Measurements from ENCODE around the gene SMC2. TPM values are rescaled to one million over a fixed set of nuclear protein-coding genes. Genes with fewer than 3 reads are reported as not detected.
A peak's percentile ranks its signal among the peaks of the same experiment; 100 is the strongest.

SMC2 gene
- total and polyA plus RNA-seq, 3 donors from 2014 or later, result 6.1 to 25.9 (median 18.6) TPM

DNA sequence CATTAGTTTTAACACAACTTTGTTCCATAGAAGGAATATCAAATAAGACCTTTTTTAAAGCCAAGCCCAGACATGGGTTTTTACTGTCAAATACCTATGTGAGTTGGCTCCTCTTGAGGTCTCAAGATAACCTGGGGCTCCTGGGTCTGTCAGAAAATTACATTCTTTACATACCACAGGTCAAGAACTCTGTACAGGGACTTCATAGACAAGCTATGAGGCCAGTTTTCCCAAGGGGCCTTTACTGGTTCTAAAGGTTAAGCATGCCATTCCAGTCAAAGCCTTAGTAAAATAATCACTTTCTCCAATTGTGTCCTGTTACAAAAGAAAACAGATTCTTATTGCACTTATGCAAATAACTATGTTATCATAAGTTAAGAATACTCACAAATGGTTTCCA is 15.5 kb upstream of the SMC2 start:
- H3K4me1 ChIP-seq, result no peaks in the 10 kb centered on the region

DNA sequence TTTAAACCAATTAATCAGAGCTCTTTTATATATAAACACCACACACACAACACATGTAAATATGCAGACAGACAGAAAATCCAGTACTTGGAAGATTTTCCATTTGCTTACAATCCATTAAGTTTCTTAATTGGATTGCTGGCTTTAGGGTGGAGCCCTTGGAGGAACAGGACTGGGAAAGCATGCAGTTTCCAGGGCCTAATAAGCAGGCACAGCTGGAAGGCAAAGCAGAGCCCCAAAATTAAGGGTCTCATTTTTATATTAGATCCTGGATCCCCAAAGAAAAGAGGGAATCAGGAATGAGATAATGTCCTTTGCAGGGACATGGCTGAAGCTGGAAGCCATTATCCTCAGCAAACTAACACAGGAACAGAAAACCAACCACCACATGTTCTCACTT is 13.1 kb upstream of the SMC2 start:
- no peak for DNase-seq
- TF ChIP-seq POLR2A (IDR thresholded peaks at IDR 0.05), result no peak
- TF ChIP-seq, protein P1, sequence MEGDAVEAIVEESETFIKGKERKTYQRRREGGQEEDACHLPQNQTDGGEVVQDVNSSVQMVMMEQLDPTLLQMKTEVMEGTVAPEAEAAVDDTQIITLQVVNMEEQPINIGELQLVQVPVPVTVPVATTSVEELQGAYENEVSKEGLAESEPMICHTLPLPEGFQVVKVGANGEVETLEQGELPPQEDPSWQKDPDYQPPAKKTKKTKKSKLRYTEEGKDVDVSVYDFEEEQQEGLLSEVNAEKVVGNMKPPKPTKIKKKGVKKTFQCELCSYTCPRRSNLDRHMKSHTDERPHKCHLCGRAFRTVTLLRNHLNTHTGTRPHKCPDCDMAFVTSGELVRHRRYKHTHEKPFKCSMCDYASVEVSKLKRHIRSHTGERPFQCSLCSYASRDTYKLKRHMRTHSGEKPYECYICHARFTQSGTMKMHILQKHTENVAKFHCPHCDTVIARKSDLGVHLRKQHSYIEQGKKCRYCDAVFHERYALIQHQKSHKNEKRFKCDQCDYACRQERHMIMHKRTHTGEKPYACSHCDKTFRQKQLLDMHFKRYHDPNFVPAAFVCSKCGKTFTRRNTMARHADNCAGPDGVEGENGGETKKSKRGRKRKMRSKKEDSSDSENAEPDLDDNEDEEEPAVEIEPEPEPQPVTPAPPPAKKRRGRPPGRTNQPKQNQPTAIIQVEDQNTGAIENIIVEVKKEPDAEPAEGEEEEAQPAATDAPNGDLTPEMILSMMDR (IDR thresholded peaks at IDR 0.05), result no peak
- no peaks in the 10 kb centered on the region for H3K27me3 ChIP-seq
- H3K9me3 ChIP-seq, result no peaks in the 10 kb centered on the region
- H3K36me3 ChIP-seq (ENCODE audit: low read depth, missing control alignments), result no peaks in the 10 kb centered on the region
- no peak overlapping the region for H3K27ac ChIP-seq
- no peaks in the 10 kb centered on the region for H3K4me1 ChIP-seq
- no peak overlapping the region for H3K4me3 ChIP-seq
- intact Hi-C loops (cut with DNase I; ENCODE audit: low total_unique reads), result no loop called here

More for the DNA sequence above, 15.5 kb upstream of the SMC2 start:
- Histone ChIP-seq H3K36me3 (ENCODE audit: low read depth, missing control alignments) (no peaks in the 10 kb centered on the region), H3K27ac (no peak overlapping the region), H3K27me3 (no peaks in the 10 kb centered on the region), H3K9me3 (no peaks in the 10 kb centered on the region), H3K4me3 (no peak overlapping the region)
- DNase-seq, result no peak
- intact Hi-C loops (cut with DNase I; ENCODE audit: low total_unique reads), result no loop called here
- TF ChIP-seq, protein P1 (IDR thresholded peaks at IDR 0.05), result no peak
- no peak for TF ChIP-seq POLR2A (IDR thresholded peaks at IDR 0.05)

DNA sequence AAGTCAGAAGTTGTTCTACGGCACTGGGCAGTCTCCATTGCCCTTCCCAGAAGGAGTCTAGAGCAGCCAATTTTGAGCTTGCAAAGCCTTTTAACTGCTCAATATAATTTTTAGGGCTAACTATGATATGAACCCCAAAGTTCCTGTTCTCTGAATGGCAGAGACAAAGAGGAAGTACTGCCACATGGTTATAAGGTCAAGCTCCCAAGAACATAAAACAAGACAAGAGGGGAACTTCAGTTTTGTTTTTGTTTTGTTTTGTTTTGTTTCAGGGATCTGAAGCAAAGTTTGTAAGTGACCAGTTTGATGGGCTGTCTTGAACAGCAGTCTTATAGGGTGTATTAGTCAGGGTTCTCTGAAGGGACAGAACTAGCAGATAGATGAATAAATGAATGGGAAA is 11.9 kb upstream of the SMC2 start:
- Histone ChIP-seq H3K4me3 (no peak overlapping the region), H3K36me3 (ENCODE audit: low read depth, missing control alignments) (no peaks in the 10 kb centered on the region), H3K9me3 (no peaks in the 10 kb centered on the region), H3K27ac (no peak overlapping the region), H3K4me1 (no peaks in the 10 kb centered on the region), H3K27me3 (no peaks in the 10 kb centered on the region)
- TF ChIP-seq, protein P1 (IDR thresholded peaks at IDR 0.05), result no peak
- no peak for TF ChIP-seq POLR2A (IDR thresholded peaks at IDR 0.05)
- 83 to 92% methylated on average over 1 of the region's 1 CpG for WGBS, 2 donors
- DNase-seq, result no peak
- intact Hi-C loops (cut with DNase I; ENCODE audit: low total_unique reads), result no loop called here

DNA sequence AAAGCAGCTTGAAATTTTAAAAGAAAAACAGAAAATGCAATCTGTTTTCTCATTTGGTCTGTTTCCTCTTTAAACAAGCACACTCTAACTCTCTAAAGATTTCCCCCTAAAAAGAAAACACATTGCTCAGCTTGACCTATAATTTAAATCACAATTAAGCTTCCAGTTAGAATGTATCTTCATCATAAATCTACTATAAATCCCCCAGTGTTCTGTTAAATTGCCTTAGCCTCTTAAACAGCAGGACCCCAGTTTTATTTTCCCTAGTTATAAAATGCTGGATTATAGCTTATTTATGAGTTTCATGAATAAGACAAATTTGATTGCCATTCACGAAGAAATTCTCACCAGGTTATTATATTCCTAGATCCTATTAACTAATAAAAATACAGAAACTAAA is 8.6 kb upstream of the SMC2 start:
- no peaks in the 10 kb centered on the region for H3K36me3 ChIP-seq (ENCODE audit: low read depth, missing control alignments)
- no peaks in the 10 kb centered on the region for H3K9me3 ChIP-seq
- H3K4me1 ChIP-seq, result no peaks in the 10 kb centered on the region
- no peak for TF ChIP-seq POLR2A (IDR thresholded peaks at IDR 0.05)
- TF ChIP-seq, protein P1 (IDR thresholded peaks at IDR 0.05), result no peak
- intact Hi-C loops (cut with DNase I; ENCODE audit: low total_unique reads), result no loop called here
- H3K27me3 ChIP-seq, result no peaks in the 10 kb centered on the region
- WGBS, 2 donors, result 81 to 97% methylated on average over 1 of the region's 1 CpG
- H3K27ac ChIP-seq, result no peak overlapping the region
- no peak overlapping the region for H3K4me3 ChIP-seq
- no peak for DNase-seq

DNA sequence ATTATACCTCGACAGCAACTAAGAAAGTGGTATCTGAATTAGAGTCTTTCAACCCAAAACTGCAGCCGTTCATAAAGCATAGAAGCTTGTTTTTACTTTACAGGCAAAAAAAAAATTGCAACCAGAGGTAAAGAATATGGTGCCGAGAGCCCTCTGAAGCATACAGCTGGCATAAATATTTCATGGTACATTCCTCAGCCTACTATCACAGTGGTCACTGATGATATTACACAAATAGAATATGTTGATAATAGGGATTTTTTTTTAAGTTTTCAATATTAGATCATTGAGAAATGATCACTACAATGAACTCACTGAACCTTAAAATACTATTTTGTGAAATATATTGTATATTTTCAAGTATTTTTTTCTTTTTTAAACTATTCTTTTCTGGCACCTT is 6.2 kb upstream of the SMC2 start:
- TF ChIP-seq, protein P1 (IDR thresholded peaks at IDR 0.05), result peak in 1 of 3 experiments; percentile 14
- no peak for TF ChIP-seq POLR2A (IDR thresholded peaks at IDR 0.05)
- H3K36me3 ChIP-seq (ENCODE audit: low read depth, missing control alignments), result no peaks in the 10 kb centered on the region
- intact Hi-C loops (cut with DNase I; ENCODE audit: low total_unique reads), result no loop called here
- DNase-seq, result no peak
- no peaks in the 10 kb centered on the region for H3K4me1 ChIP-seq
- no peak overlapping the region for H3K4me3 ChIP-seq
- no peak overlapping the region for H3K27ac ChIP-seq
- H3K27me3 ChIP-seq, result no peaks in the 10 kb centered on the region
- WGBS, 2 donors, result 83 to 87% methylated on average over 3 of the region's 3 CpGs
- no peaks in the 10 kb centered on the region for H3K9me3 ChIP-seq
